NCI-H510A (cell line): ENCODE measurements around the gene BMP8B.
A peak's percentile ranks its signal among the peaks of the same experiment; 100 is the strongest.

Experiments
- DNase-seq: peaks from one replicate; lab custom pipeline; 2025; lab: John Stamatoyannopoulos, UW

BMP8B gene

DNA sequence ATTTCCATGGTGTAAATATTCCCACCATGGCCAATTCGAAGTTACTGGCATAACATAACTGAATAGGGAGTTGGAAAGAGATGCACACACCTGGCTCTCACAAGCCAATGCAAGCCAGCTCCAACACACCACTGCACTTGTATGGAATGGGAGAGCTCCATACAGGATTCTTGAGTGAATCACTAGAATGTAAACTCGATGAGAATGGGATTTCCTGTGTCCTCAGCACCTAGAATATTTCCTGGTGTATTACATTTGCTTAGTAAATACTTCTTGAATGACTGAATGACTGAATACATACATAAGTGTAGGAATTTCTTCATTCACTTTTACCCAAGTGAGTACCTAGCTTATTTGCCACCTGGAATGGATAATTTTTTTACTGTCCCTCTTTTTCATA lies 66.2 kb downstream of the BMP8B start:
- DNase-seq: no peak

DNA sequence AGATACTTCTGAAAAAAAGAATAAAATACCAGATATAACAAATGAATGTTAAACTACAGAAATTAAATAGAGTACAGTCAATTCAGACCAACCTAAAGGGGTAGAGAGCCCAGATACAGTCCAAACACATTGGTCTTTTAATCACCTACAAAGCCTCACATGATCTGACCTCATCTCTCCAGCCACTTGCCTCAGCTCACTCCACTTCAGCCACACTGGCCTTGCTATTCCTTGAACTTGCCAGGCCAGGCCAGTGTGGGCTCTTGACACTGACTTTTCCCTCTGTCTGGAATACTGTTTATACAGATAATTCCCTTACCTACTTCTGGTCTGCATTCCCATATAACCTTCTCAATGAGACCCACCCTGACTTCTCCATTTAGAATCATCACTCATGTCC lies 67.0 kb downstream of the BMP8B start:
- no peak for DNase-seq

DNA sequence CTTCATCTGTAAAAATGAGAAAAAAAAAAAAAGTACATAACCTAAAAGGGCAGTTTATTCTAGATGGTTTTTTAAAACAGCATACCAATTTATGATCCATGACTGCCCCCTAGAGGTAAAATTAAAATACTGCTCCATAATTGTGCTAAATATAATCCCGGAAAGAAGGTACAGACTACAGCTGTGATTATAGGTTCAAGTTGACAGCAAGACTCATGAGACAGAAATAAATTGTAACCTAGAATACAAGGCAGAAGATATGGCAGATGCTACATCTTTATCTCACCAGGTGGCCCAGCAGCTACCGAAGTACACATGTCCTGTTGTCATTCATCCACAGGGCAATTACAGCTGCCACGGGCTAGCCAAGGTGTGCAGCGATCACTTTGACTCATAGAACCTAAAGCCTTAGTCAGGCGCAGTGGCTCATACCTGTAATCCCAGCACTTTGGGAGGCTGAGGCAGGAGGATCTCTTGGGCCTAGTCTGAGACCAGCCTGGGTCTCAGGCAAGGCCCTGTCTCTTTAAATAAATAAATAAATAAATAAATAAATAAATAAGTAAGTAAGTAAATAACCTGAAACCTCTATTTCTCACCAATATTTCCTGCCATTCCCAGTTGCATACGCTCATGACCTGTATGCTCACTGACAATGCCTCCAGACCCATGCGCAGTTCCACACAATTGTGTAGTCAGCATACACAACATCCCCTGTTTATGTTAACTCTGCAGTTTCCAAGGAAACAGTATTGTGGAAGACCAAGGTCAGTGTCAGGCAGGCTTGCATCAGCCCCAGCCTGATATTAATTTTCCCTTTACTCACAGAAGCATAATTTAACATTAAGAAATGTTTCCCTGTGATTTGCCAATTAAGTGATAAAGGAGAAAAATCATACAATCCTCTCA lies 68.3 kb downstream of the BMP8B start:
- peak; percentile 100 for DNase-seq

DNA sequence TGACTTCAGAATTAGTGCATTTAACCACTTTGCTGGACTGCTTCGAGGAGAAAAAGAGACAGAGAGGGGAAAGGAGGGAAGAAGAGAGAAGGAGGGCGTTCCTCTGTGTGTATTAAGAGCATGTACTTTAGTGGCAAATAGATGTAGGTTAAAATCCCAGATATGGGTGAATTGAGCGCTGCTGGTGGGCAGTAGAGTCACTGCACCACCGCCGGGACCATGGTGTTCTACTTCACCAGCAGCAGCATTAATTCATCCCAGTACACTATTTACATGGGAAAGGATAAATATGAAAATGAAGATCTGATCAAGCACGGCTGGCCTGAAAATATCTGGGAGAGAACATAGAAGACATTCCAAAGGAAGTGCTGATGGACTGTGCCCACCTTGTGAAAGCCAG lies 70.9 kb downstream of the BMP8B start:
- no peak for DNase-seq

DNA sequence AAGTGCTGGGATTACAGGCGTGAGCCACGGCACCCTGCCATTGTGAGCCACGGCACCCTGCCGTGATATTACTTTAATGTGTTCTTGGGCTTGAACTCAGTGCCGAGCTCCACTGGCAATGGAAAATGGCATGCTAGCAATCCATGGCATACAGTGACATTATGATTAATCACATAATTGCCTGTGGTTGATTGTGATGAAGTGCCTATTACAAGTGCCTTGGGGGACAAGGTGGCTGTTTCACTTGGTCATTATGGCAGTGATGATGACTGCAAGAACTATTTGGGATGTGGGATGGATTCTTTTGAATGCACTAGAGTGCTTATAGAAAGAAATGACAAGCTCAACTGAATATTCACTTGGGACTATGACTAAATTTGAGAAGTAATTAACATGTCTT lies 75.1 kb downstream of the BMP8B start:
- DNase-seq: no peak

DNA sequence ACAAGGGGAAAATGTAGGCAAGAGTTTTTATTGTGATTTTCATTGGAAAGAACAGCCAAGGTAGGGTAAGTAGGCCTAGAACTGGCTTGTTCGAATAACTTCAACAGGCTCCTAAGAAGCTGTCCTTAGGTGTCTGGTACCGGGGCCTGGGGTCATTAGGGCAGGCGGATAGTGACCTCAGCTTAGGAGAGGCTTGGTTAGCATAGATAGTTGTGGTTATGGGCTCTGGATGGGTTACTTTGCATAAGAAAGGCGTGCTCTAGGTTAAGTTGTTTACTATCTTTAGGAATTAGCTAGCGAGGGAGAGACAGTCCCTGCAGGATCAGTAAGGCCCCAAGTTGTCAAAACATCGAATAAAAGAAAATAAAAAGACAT lies 76.7 kb downstream of the BMP8B start:
- no peak for DNase-seq

DNA sequence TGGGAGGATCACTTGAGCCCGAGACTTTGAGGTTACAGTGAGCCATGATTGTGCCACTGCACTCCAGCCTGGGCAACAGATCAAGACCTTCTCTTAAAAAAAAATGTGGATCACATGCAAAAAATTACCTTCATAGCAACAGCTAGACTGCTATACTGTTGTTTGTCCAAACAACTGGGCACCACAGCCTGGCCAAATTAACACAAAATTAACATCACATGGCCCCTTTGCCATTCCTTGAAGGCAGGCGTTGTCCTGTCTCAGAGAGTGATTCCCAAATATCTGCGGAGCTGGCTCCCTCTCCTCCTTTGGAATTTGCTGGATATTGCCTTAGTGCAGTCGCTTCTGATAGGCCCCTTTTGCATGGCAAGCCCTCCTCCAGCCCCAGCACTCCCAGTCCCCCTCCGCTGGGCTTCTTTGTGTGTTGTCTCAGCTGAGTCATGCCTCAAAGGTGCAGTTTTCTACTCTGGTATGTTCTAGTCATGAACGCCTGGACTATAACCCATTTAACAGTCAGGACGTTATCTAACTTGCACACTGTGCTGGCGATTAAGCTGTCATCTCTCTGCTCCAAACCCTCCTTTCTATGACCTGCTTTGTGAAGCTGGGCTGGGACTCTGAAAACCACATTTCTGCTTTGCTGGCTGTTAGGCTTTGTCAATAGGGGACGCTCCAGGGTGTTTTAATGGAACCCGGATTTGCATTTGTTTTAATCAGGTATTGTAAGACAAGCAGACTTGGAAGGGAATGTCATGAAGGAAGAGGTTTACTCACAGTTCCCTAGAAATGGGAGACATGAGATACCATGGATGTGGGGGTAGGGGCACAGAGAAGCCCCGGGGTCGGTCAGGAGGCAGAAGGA lies 77.3 kb downstream of the BMP8B start:
- no peak for DNase-seq

DNA sequence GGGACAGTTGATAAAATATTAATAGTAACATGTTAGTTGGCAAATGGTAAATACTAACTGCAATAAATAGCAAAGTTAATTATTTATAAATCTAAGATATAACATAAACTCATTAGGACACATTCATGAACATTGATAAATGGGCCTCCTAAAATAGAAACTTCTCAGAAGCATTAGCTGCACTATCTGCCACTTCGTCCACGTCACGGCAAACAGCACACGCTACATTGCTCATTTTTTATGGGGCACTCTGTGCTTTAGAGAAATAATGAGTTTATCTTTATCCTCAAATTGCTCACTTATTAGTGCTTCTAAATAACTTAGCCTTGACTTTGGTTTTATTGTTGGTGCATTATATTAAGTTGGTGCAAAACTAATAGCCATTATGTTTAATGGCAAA lies 81.2 kb downstream of the BMP8B start:
- no peak for DNase-seq
